ENCODE results near the gene BPIFB2. TPM values are rescaled to one million over a fixed set of nuclear protein-coding genes. Genes with fewer than 3 reads are reported as not detected.

Gene BPIFB2
- total RNA-seq, 1 experiment from 2014 or later: not detected

GRCh38 chr20:33010674-33011449, 3.4 kb downstream of the BPIFB2 start:
- POLR2A ChIA-PET: no interaction called here
- no peak for TF ChIP-seq SIN3A (IDR thresholded peaks at IDR 0.05; ENCODE audit: borderline replicate concordance, insufficient read depth, low read depth, low read length)
- TF ChIP-seq CTCF (IDR thresholded peaks at IDR 0.05): no peak
- no peak for TF ChIP-seq POLR2AphosphoS5 (IDR thresholded peaks at IDR 0.05; ENCODE audit: low read depth, low read length)
- no peak for TF ChIP-seq REST (IDR thresholded peaks at IDR 0.05; ENCODE audit: insufficient read depth in 1 of 2, low read depth in 2 of 2, low read length in 1 of 2)
- no peak for TF ChIP-seq TCF7L2 (IDR thresholded peaks at IDR 0.05; ENCODE audit: low read depth, low read length)
- Histone ChIP-seq H3K4me3 (ENCODE audit: low read depth in 2 of 2, low read length in 2 of 2) (no peak overlapping the region), H3K9me3 (ENCODE audit: control insufficient read depth, insufficient read depth, low read depth, low read length) (no peaks in the 10 kb centered on the region), H3K4me1 (ENCODE audit: control insufficient read depth, insufficient read depth, low read length) (peaks cover 4% of the 10 kb centered on the region; the same call in 1 of the 2 replicates), H3K36me3 (ENCODE audit: control insufficient read depth, insufficient read depth, low read length) (no peaks in the 10 kb centered on the region), H3K27ac (ENCODE audit: low read length) (no peak overlapping the region), H3K27me3 (ENCODE audit: control insufficient read depth, insufficient read depth, low read length) (no peaks in the 10 kb centered on the region; the same call in 1 of the 2 replicates)
- no TSS peak for BruUV-seq (replicated peaks)
- intact Hi-C loops (cut with micrococcal nuclease; ENCODE audit: unreplicated experiment) (no loop called here), in situ Hi-C loops (cut with HindIII; ENCODE audit: low pct_unique_long_range_greater_than_20kb, low sequenced_read_pairs) (no loop called here)
- no peak; the same call in 1 of the 2 replicates for ATAC-seq
- CTCF ChIA-PET: no interaction called here
- DNase-seq (ENCODE audit: low read depth, low spot score): no peak

- no peaks in the 10 kb centered on the region for H3K27me3 ChIP-seq (ENCODE audit: control insufficient read depth, insufficient read depth, low read length)
- ChIA-PET POLR2A (no interaction called here), CTCF (no interaction called here)
- no peak for TF ChIP-seq SIN3A (IDR thresholded peaks at IDR 0.05; ENCODE audit: borderline replicate concordance, insufficient read depth, low read depth, low read length)
- DNase-seq (ENCODE audit: low read depth, low spot score): no peak
- peaks cover 4% of the 10 kb centered on the region; the same call in 1 of the 2 replicates for H3K4me1 ChIP-seq (ENCODE audit: control insufficient read depth, insufficient read depth, low read length)
- no TSS peak for BruUV-seq (replicated peaks)
- H3K4me3 ChIP-seq (ENCODE audit: low read depth in 2 of 2, low read length in 2 of 2): no peak overlapping the region
- no peak overlapping the region for H3K27ac ChIP-seq (ENCODE audit: low read length)
- intact Hi-C loops (cut with micrococcal nuclease; ENCODE audit: unreplicated experiment) (no loop called here), in situ Hi-C loops (cut with HindIII; ENCODE audit: low pct_unique_long_range_greater_than_20kb, low sequenced_read_pairs) (no loop called here)
- no peaks in the 10 kb centered on the region for H3K9me3 ChIP-seq (ENCODE audit: control insufficient read depth, insufficient read depth, low read depth, low read length)
- no peaks in the 10 kb centered on the region for H3K36me3 ChIP-seq (ENCODE audit: control insufficient read depth, insufficient read depth, low read length)
- no peak for ATAC-seq
These were observed 5.1 kb downstream of the BPIFB2 start for GRCh38 chr20:33012327-33013189.

All from Panc1 (cell line).